Stimulated activated CD8-positive, alpha-beta memory T cell treated with anti-CD3 and anti-CD28 coated beads, Interleukin-4, amount 100 ng/mL, for 1 hour (primary cell): Measurements from ENCODE around the gene HMHB1.

Experiments used
- DNase-seq, 2 donors: peaks; one replicate each; pipeline ENCODE4 v3.0.0-alpha.2; 2020; ENCODE audit warnings: low read depth in 2 of 2, low spot score in 1 of 2

HMHB1 gene

DNA sequence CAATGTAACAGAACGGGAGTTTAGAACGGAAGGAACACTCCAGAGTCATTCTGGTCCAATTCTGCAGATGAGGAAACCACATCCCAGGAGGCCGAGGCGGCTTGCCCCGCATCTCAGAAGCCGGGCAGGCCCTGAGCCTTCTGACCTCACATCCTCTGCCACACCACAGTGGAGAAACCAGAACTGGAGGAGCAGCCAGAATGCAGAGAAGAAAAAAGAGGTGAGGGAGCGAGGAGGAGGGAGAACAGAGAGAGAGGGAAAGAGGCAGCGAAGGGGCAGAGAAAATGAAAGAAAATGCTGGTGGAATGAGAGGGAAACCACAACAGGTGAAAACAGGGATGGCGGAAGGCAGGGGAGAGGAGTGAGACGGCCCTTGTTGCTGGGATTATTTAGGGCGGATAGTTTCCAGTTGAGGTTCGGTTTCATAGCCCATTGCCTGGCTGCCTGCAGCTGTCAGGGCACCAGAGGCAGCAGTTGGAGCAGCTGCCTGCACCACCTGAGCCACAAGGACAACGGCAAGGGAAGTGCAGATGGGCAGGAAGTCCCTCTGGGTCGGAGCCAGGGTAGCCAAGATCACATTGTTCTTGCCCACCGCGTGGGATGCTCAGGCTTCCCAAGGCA lies at the start of gene HMHB1:
Gene HMHB1, plus strand, starts transcription at position 77 of the 621 bp plus-strand sequence.
- no peak for DNase-seq

DNA sequence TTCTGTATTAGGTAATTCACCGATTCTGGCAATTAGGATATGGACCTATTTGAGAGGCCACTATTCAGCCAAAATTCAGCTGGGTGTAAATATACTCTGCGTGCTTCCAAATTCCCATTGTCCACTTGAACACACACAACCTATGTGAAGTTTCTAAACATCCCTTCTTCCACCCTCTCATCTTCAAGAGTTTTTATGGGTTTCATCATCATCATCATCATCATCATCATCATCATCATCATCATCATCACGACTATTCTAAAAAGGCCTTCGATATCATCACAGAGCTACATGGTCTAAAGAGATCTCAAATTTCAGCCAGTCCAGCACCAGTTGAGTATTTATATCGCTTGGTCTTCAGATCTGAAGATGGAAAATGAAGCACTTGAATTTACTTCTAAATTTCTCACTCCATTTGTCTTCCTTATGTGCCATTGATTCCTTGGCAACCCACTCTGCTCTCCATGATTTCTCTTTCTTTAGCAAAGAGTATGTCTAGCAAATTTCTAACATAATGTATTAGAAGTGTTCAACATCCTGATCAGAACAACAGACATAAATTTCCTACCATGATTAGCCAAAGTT lies 49.2 kb upstream of the HMHB1 start:
- DNase-seq = no peak

DNA sequence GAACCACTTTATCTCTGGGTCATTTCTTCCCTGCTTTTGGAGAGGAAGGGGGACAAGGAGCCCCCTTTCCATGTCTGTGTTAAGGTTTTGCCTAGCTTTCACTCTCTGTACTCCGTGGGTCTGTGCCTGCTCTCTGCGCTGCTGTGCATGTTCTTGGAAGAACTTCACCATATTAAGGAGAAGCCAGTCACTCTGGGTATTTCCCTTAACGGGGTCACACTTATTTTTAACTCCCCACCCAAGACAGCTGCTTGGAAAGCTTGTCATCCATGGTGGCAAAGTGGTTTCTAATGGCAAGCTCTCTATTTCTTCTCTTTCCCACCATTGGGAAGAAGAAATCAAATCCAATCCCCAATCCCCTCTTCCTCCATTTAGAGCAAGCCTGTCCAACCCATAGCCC lies 44.8 kb upstream of the HMHB1 start:
- DNase-seq = no peak

GRCh38 chr5:143769026-143769786 lies 42.8 kb upstream of the HMHB1 start:
- DNase-seq = no peak

- no peak for DNase-seq
Observed at GRCh38 chr5:143770450-143770849, 41.5 kb upstream of the HMHB1 start.

- DNase-seq = no peak
Observed at GRCh38 chr5:143771189-143771588, 40.8 kb upstream of the HMHB1 start.

DNA sequence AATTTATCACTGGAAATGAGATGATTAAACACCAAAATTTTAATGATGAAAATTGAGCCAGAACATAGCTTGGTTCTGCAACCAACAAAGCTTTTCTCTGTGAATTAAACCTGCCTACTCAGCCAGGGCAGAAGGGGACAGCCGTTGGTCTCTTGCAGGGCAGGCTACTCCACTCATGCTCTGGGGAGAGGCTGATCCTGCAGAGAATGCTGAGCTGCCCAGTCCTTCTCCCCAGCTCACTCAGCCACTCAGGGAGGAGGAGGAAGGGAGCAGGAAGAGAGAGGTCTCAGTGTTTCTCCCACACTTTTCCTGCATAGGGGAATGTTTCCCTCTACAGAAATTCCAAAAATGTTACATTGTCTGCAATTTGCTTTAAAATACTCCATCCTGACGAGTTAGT lies 40.4 kb upstream of the HMHB1 start:
- no peak for DNase-seq

DNA sequence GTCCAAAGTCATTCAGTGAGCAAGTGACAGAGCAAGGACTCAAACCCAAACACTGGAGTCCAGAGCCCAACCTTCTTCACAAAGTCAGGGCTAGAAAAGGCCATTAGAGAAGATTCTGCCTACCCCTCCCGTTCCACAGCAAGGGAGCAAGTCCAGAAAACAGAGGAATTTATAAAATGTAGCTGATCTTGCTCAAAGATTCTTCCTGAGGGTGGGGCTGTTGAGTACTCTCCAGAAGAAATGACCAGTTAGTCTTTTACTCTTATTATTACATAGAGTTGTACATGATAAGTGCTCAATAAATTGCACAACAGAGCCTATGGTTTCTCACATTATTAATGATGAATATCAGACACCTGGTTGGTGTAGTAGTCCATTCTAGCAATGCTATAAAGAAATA lies 39.3 kb upstream of the HMHB1 start:
- no peak for DNase-seq

- no peak for DNase-seq
Observed at GRCh38 chr5:143775258-143775657, 36.7 kb upstream of the HMHB1 start.

DNA sequence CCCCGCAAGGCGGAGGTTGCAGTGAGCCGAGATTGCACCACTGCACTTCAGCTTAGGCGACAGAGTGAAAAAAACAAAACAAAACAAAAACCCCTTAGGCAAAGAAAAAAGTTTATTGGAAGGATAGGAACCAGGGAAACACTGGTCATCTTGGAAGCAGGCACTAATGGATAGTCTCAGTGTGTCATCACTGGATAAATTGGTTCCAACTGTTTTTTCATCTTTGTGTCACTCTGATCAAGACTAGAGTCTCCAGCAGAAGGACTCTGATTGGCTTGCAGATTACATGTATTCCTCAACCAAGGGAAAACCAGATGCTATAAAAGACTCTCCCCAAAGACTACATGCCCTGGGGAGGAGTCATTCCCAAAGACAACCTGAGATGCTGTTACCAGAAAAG lies 35.0 kb upstream of the HMHB1 start:
- DNase-seq = no peak

- DNase-seq = no peak
Observed at GRCh38 chr5:143779506-143779905, 32.5 kb upstream of the HMHB1 start.

DNA sequence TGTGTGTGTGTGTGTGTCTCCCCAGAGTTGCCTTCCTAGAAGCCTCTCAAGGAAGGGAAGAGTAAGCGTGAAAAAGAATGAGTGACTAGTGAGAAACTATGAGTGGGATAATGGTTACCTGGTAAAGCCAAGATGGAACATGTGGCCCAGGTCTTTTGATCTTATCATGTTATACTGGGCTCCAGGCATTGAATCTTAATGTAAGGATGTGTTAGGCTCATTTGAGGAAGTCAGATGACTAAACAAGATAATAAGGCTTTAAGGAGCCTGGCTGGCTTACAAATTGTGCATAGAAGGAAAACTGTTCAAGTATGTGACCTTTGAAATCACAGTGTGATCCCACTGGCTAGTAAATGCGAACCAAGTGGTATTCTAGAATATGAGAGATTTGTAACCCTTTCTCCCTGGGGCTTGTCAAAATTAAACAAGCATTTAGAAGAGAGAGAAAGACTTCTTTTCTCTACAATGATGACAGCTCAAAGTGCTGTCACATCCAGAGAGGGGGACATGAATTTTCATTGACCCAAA lies 29.9 kb upstream of the HMHB1 start:
- DNase-seq = no peak

DNA sequence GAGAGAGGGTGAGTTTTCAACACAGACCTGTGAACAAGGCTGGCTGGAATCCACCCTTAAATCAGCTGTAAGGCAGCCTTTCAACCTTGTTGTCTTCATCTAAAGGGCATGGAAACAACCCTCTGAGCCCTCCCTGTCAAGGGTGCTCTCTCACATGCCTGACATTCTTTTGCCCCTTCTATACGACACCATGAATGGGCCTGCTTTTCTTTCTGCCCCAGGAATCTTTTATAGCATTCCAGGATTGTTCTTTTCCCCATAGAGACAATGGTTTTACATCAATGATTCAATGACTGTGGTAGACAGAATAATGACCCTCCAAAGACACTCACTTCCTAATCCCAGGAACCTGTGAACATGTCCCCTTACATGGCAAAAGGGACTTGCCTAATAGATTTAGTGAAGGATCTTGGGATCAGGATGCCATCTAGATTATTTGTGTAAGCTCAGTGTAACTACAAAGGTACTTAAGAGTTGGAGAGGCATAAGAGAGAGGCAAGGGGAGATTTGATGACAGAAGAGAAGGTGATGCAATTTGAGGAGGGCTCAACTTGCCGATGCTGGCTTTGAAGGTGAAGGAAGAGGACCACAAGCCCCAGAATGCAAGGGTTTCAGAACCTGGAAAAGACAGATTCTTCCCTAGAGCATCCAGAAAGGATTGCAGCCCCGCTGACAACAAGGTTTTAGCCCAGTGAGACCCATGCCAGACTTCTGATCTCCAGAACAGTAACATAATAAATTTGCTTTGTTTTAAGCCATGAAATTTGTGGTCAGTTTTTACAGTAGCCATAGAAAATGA lies 29.2 kb upstream of the HMHB1 start:
- no peak for DNase-seq

- DNase-seq = no peak
Observed at GRCh38 chr5:143788401-143788800, 23.6 kb upstream of the HMHB1 start.

GRCh38 chr5:143790457-143791112 lies 21.4 kb upstream of the HMHB1 start:
- DNase-seq = no peak

- DNase-seq = no peak
Observed at GRCh38 chr5:143791848-143792731, 19.9 kb upstream of the HMHB1 start.

GRCh38 chr5:143793249-143793648 lies 18.7 kb upstream of the HMHB1 start:
- DNase-seq = no peak

GRCh38 chr5:143796125-143796524 lies 15.8 kb upstream of the HMHB1 start:
- no peak for DNase-seq

DNA sequence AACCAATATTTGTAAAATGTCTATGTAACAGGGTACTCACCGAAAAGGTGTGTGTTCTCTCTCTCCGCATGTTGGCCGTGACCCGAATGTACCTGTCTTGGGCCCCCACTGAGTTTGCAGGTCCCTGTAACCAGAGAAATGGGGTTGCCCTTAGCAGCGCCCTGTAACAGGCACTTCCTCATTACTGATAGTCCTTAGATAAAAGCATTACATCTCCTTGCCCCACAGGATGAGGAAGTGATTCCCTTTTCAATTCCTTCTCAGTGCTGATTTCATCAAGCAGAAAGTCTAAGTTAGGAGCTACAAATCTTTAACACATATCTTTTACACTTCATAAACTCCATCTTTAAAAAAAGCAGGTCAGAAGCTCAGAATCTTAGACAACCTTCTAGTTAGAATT lies 15.2 kb upstream of the HMHB1 start:
- no peak for DNase-seq

DNA sequence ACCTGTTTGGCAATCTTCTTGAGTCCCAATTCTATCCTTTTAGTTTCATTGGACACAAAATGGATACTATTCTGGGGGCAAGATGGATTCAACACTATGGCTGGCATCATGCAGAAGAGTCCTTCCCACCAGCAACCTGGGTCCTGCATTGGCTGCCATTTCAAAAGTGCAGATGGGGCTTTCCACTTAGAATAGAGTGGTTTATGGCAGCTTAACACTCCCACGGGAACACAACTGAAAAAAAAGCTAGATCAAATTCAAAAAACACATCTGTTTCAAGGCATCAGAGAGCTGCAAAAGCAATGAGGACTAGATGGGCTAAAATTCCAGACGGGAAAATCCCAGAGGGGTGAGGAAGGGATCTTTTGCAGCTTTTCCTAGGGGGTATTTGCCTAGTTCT lies 11.2 kb upstream of the HMHB1 start:
- DNase-seq = no peak
